ENCODE data around the gene TMEM259. TPM values are rescaled to one million over a fixed set of nuclear protein-coding genes. Genes with fewer than 3 reads are reported as not detected.

The TMEM259 gene
- total and polyA plus RNA-seq, 2 of the 13 experiments (the other 11 are each of a cell fraction or from before 2014, with no cell fraction given), result 64.7 to 164 TPM

DNA sequence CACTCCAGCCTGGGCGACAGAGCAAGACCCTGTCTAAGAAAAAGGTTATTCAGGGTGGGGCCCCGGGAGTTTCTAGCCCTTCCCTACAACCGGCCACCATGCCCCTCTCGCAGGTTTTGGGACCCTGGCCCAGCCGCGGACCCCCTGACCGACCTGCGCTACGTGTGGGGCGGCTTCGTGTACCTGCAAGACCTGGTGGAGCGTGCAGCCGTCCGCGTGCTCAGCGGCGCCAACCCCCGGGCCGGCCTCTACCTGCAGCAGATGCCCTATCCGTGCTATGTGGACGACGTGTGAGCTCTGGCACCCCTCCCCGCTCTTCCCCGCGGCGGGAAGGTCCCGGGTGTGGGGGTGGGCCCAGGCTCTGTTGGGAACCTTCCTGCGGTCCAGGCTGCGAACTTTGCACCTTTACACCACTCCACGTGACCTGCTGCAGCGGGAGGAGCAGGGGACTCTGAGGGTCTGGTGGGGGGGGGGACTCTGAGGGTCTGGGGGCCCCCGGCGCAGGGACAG is 25.2 kb upstream of the TMEM259 start (continued):
- TF ChIP-seq, protein P1, sequence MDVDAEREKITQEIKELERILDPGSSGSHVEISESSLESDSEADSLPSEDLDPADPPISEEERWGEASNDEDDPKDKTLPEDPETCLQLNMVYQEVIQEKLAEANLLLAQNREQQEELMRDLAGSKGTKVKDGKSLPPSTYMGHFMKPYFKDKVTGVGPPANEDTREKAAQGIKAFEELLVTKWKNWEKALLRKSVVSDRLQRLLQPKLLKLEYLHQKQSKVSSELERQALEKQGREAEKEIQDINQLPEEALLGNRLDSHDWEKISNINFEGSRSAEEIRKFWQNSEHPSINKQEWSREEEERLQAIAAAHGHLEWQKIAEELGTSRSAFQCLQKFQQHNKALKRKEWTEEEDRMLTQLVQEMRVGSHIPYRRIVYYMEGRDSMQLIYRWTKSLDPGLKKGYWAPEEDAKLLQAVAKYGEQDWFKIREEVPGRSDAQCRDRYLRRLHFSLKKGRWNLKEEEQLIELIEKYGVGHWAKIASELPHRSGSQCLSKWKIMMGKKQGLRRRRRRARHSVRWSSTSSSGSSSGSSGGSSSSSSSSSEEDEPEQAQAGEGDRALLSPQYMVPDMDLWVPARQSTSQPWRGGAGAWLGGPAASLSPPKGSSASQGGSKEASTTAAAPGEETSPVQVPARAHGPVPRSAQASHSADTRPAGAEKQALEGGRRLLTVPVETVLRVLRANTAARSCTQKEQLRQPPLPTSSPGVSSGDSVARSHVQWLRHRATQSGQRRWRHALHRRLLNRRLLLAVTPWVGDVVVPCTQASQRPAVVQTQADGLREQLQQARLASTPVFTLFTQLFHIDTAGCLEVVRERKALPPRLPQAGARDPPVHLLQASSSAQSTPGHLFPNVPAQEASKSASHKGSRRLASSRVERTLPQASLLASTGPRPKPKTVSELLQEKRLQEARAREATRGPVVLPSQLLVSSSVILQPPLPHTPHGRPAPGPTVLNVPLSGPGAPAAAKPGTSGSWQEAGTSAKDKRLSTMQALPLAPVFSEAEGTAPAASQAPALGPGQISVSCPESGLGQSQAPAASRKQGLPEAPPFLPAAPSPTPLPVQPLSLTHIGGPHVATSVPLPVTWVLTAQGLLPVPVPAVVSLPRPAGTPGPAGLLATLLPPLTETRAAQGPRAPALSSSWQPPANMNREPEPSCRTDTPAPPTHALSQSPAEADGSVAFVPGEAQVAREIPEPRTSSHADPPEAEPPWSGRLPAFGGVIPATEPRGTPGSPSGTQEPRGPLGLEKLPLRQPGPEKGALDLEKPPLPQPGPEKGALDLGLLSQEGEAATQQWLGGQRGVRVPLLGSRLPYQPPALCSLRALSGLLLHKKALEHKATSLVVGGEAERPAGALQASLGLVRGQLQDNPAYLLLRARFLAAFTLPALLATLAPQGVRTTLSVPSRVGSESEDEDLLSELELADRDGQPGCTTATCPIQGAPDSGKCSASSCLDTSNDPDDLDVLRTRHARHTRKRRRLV (CRISPR knock-in tag; IDR thresholded peaks at IDR 0.05), result no peak
- no peak for TF ChIP-seq ZNF619 (CRISPR knock-in tag; IDR thresholded peaks at IDR 0.05)
- TF ChIP-seq ZNF720 (CRISPR knock-in tag; IDR thresholded peaks at IDR 0.05), result no peak
- TF ChIP-seq RFX5 (IDR thresholded peaks at IDR 0.05; ENCODE audit: low read depth, low read length), result no peak
- TF ChIP-seq ZNF33A (CRISPR knock-in tag; IDR thresholded peaks at IDR 0.05; ENCODE audit: borderline replicate concordance), result no peak
- no peak for TF ChIP-seq PAX8 (CRISPR knock-in tag; IDR thresholded peaks at IDR 0.05; ENCODE audit: borderline replicate concordance)
- no peak for TF ChIP-seq KDM6A (CRISPR knock-in tag; IDR thresholded peaks at IDR 0.05; ENCODE audit: low read depth)
- TF ChIP-seq, protein P2, sequence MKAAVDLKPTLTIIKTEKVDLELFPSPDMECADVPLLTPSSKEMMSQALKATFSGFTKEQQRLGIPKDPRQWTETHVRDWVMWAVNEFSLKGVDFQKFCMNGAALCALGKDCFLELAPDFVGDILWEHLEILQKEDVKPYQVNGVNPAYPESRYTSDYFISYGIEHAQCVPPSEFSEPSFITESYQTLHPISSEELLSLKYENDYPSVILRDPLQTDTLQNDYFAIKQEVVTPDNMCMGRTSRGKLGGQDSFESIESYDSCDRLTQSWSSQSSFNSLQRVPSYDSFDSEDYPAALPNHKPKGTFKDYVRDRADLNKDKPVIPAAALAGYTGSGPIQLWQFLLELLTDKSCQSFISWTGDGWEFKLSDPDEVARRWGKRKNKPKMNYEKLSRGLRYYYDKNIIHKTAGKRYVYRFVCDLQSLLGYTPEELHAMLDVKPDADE (CRISPR knock-in tag; IDR thresholded peaks at IDR 0.05), result no peak
- TF ChIP-seq ZNF451 (CRISPR knock-in tag; IDR thresholded peaks at IDR 0.05), result peak; percentile 43; the same call in 1 of the 2 replicates
- TF ChIP-seq, protein P3, sequence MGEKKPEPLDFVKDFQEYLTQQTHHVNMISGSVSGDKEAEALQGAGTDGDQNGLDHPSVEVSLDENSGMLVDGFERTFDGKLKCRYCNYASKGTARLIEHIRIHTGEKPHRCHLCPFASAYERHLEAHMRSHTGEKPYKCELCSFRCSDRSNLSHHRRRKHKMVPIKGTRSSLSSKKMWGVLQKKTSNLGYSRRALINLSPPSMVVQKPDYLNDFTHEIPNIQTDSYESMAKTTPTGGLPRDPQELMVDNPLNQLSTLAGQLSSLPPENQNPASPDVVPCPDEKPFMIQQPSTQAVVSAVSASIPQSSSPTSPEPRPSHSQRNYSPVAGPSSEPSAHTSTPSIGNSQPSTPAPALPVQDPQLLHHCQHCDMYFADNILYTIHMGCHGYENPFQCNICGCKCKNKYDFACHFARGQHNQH (CRISPR knock-in tag; IDR thresholded peaks at IDR 0.05), result 0 out of 2 replicates have a peak, but pooled peaks have one; percentile 40
- TF ChIP-seq SIX4 (CRISPR knock-in tag; IDR thresholded peaks at IDR 0.05), result no peak
- no peak for TF ChIP-seq ASH2L (IDR thresholded peaks at IDR 0.05; ENCODE audit: insufficient read length, low read depth, low read length)
- peak; percentile 68; the same call in 1 of the 2 replicates for TF ChIP-seq MYC (CRISPR knock-in tag; IDR thresholded peaks at IDR 0.05; ENCODE audit: borderline replicate concordance)
- TF ChIP-seq PHF8 (CRISPR knock-in tag; IDR thresholded peaks at IDR 0.05), result no peak
- 0 out of 2 replicates have a peak, but pooled peaks have one; percentile 62 for TF ChIP-seq RNF2 (conservative IDR thresholded peaks at IDR 0.05; ENCODE audit: low read depth)
- TF ChIP-seq ZBTB38 (CRISPR knock-in tag; IDR thresholded peaks at IDR 0.05), result peak; percentile 98
- no peak for TF ChIP-seq CENPX (CRISPR knock-in tag; IDR thresholded peaks at IDR 0.05)
- no peak; the same call in 1 of the 2 replicates for TF ChIP-seq ZMAT3 (CRISPR knock-in tag; conservative IDR thresholded peaks at IDR 0.05)
- TF ChIP-seq TBX3 (IDR thresholded peaks at IDR 0.05; ENCODE audit: borderline replicate concordance), result peak; percentile 49; the same call in 1 of the 2 replicates
- TF ChIP-seq ADNP (CRISPR knock-in tag; IDR thresholded peaks at IDR 0.05), result no peak
- no peak for TF ChIP-seq NR3C1 (CRISPR knock-in tag; IDR thresholded peaks at IDR 0.05)
- TF ChIP-seq, protein P4, sequence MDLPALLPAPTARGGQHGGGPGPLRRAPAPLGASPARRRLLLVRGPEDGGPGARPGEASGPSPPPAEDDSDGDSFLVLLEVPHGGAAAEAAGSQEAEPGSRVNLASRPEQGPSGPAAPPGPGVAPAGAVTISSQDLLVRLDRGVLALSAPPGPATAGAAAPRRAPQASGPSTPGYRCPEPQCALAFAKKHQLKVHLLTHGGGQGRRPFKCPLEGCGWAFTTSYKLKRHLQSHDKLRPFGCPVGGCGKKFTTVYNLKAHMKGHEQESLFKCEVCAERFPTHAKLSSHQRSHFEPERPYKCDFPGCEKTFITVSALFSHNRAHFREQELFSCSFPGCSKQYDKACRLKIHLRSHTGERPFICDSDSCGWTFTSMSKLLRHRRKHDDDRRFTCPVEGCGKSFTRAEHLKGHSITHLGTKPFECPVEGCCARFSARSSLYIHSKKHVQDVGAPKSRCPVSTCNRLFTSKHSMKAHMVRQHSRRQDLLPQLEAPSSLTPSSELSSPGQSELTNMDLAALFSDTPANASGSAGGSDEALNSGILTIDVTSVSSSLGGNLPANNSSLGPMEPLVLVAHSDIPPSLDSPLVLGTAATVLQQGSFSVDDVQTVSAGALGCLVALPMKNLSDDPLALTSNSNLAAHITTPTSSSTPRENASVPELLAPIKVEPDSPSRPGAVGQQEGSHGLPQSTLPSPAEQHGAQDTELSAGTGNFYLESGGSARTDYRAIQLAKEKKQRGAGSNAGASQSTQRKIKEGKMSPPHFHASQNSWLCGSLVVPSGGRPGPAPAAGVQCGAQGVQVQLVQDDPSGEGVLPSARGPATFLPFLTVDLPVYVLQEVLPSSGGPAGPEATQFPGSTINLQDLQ (CRISPR knock-in tag; IDR thresholded peaks at IDR 0.05), result no peak

All from HepG2 (cell line).